Esophagus squamous epithelium (tissue), 5 donors: ENCODE results near the gene ACP5. TPM values are rescaled to one million over a fixed set of nuclear protein-coding genes. Genes with fewer than 3 reads are reported as not detected.
A peak's percentile ranks its signal among the peaks of the same experiment; 100 is the strongest.

Source experiments
- DNase-seq: peaks from one replicate; lab custom pipeline; 2025; lab: John Stamatoyannopoulos, UW
- H3K27ac ChIP-seq, 4 donors: fragments of 200-600 bp; sonication (generic); one replicate each; pipeline ENCODE4 v1.5.1; 2016 to 2019; ENCODE audit warnings: mild to moderate bottlenecking in 1 of 4
- H3K27me3 ChIP-seq, 4 donors: fragments of 200-600 bp; sonication (generic); 1 replicate in 3 of 4; 2 replicates in 1 of 4; pipeline versions ENCODE4 v1.5.1 to v1.6.0; 2017 to 2021; ENCODE audit warnings: antibody characterized with exemption in 1 of 4
- H3K36me3 ChIP-seq, 3 donors: fragments of 200-600 bp; sonication (generic); one replicate each; pipeline ENCODE4 v1.5.1; 2016 to 2019
- H3K4me1 ChIP-seq, 3 donors: fragments of 200-600 bp; sonication (generic); one replicate each; pipeline ENCODE4 v1.5.1; 2017 to 2019
- H3K4me3 ChIP-seq, 4 donors: fragments of 200-600 bp; sonication (generic); 1 replicate in 3 of 4; 2 replicates in 1 of 4; pipeline ENCODE4 v1.5.1; 2016 to 2019; ENCODE audit warnings: mild to moderate bottlenecking in 2 of 4, moderate library complexity in 1 of 4
- H3K9me3 ChIP-seq, 3 donors: fragments of 200-600 bp; sonication (generic); one replicate each; pipeline ENCODE4 v1.5.1; 2016 to 2019
- POLR2A ChIP-seq, 4 donors: fragments of 450-650 bp; IDR thresholded peaks; one replicate each; pipeline ENCODE4 v1.6.1; 2017; ENCODE audit warnings: antibody characterized with exemption in 4 of 4, mild to moderate bottlenecking in 4 of 4, moderate library complexity in 3 of 4
- WGBS, 2 donors: methylation state at CpG; one replicate each; pipeline ENCODE4 v1.1.5; 2018; 5-methylcytosine and 5-hydroxymethylcytosine counted together
- intact Hi-C: fragments of 100-400 bp; cut with DNase I; formaldehyde crosslinking; loops from one replicate; pipeline ENCODE4 v1.15.0; 2022
- total RNA-seq, 4 donors: library from RNA; depleted of rRNA; stranded (reverse); fragments of >200 nt; gene quantifications; one replicate each; pipeline ENCODE4 v1.1.0, GENCODE V29; 2016
- TF ChIP-seq, protein P1 (sequence below), 6 experiments: fragments of 450-650 bp in 4 of 6; fragments of 200-600 bp in 2 of 6; sonication (generic) in 2 of 6; IDR thresholded peaks; one replicate each; pipeline ENCODE4 v1.5.1; 2016 to 2019; ENCODE audit warnings: antibody characterized with exemption in 6 of 6, mild to moderate bottlenecking in 4 of 6, moderate library complexity in 4 of 6
- donor health status: DM: yes; HTN: yes; CAD: no.

ACP5 gene
- total RNA-seq, 4 donors from 2014 or later, result 12.2 to 61.9 (median 33.0) TPM

DNA sequence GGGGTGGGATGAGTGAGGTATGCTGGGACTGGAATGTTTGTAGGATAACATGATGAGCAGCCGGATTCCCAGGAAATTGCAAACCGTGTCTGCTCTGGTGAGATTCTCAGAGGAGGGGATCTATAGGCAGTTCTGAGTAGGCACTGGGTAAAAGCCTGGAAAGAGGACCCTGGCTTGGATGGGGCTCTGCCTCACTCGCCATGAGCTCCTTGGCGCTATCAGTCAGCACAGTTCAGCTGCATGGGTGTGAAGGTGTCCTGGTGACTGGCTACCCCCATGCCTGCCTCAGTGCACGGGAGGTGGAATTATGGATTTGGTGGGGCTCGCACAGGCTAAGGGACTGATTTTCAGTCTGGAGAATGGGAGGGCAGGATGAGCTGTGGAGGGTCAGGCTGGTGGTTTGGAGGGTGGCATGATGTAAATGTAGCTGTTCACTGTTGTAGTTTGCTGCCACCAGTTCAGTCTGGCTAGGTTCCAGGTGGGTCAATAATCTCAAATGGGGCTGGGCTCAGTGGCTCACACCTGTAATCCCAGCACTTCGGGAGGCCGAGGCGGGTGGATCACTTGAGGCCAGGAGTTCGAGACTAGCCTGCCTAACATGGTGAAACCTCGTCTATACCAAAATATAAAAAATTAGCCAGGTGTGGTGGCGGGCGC is 10.7 kb upstream of the ACP5 start:
- 53 to 73% methylated on average over 7 to 10 of the region's 13 CpGs for WGBS, 2 donors
- TF ChIP-seq, protein P1, sequence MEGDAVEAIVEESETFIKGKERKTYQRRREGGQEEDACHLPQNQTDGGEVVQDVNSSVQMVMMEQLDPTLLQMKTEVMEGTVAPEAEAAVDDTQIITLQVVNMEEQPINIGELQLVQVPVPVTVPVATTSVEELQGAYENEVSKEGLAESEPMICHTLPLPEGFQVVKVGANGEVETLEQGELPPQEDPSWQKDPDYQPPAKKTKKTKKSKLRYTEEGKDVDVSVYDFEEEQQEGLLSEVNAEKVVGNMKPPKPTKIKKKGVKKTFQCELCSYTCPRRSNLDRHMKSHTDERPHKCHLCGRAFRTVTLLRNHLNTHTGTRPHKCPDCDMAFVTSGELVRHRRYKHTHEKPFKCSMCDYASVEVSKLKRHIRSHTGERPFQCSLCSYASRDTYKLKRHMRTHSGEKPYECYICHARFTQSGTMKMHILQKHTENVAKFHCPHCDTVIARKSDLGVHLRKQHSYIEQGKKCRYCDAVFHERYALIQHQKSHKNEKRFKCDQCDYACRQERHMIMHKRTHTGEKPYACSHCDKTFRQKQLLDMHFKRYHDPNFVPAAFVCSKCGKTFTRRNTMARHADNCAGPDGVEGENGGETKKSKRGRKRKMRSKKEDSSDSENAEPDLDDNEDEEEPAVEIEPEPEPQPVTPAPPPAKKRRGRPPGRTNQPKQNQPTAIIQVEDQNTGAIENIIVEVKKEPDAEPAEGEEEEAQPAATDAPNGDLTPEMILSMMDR (IDR thresholded peaks at IDR 0.05), result peak in 1 of 6 experiments; percentile 25
- no peak for TF ChIP-seq POLR2A (IDR thresholded peaks at IDR 0.05)
- no peaks in the 10 kb centered on the region for H3K9me3 ChIP-seq
- H3K4me1 ChIP-seq, result peaks cover 0 to 6% (median 3%) of the 10 kb centered on the region in 3 donors
- no peak overlapping the region for H3K27ac ChIP-seq
- no peaks in the 10 kb centered on the region for H3K27me3 ChIP-seq
- DNase-seq, result no peak
- intact Hi-C loops, result no loop called here
- H3K4me3 ChIP-seq, result no peak overlapping the region
- H3K36me3 ChIP-seq, result no peaks in the 10 kb centered on the region

DNA sequence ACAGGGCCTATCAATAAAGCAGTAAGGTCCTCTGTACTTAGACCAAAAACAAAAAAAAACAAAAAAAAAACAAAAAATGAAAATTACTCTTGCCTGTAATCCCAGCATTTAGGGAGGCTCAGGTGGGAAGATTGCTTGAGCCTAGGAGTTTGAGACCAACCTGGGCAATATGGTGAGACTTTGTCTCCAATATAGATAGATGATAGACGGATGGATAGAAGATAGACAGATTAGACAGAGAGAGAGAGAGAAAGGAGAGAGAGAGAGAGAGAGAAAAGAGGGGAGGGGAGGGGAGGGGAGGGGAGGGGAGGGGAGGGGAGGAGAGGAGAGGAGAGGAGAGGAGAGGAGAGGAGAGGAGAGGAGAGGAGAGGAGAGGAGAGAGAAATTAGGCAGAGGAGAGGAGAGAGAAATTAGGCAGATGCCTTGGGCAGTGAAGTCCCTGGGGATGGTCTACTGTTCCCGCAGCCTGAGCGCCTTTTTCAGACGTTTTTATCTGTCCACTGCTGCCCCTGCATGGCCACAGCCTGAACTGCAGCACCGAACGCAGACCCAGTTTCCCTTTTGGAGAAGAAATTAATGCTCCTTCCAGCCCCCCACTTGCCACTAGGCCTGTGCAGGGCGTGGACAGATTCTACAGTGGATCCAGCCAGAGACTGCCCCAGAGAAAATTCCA is 10.0 kb upstream of the ACP5 start:
- no peak overlapping the region for H3K27ac ChIP-seq
- 0 to 3% methylated on average over 6 of the region's 7 CpGs for WGBS, 2 donors
- intact Hi-C loops, result no loop called here

GRCh38 chr19:11586331-11586730 is 8.9 kb upstream of the ACP5 start:
- Histone ChIP-seq H3K9me3 (no peaks in the 10 kb centered on the region), H3K4me3 (no peak overlapping the region), H3K4me1 (peaks cover 0 to 14% (median 8%) of the 10 kb centered on the region in 3 donors), H3K27ac (no peak overlapping the region), H3K36me3 (no peaks in the 10 kb centered on the region), H3K27me3 (no peaks in the 10 kb centered on the region)
- intact Hi-C loops, result no loop called here
- TF ChIP-seq POLR2A (IDR thresholded peaks at IDR 0.05), result no peak
- TF ChIP-seq, protein P1 (IDR thresholded peaks at IDR 0.05), result no peak
- DNase-seq, result no peak
- WGBS, 2 donors, result 48 to 58% methylated on average over 4 to 6 of the region's 6 CpGs

More for the DNA sequence above, 10.0 kb upstream of the ACP5 start:
- no peak overlapping the region for H3K4me3 ChIP-seq
- no peaks in the 10 kb centered on the region for H3K36me3 ChIP-seq
- H3K9me3 ChIP-seq, result no peaks in the 10 kb centered on the region
- no peaks in the 10 kb centered on the region for H3K27me3 ChIP-seq
- DNase-seq, result no peak
- H3K4me1 ChIP-seq, result peaks cover 0 to 6% (median 3%) of the 10 kb centered on the region in 3 donors
- TF ChIP-seq POLR2A (IDR thresholded peaks at IDR 0.05), result no peak
- TF ChIP-seq, protein P1 (IDR thresholded peaks at IDR 0.05), result peak; percentile 78 to 92 (median 88)

DNA sequence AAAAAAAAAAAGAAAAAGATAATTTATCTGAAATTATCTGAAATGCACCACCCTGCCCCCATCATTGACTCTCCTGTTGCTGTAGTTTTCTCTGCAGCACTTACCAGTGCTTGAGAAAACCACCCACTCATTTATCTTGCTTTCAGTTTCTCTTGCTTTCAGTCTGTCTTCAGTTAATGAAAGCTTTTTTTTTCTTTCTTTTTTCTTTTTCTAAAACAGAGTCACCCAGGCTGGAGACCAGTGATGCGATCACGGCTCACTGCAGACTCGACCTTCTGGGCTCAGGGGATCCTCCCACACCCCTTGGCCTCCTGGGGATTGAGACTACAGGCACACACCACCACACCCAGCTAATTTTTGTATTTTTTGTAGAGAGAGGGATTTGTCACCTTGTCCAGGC is 4.3 kb upstream of the ACP5 start:
- intact Hi-C loops, result no loop called here
- Histone ChIP-seq H3K4me3 (no peak overlapping the region), H3K4me1 (peaks cover 12 to 49% (median 27%) of the 10 kb centered on the region in 3 donors), H3K36me3 (peaks cover 0 to 2% (median 0%) of the 10 kb centered on the region in 3 donors), H3K27me3 (no peaks in the 10 kb centered on the region), H3K9me3 (no peaks in the 10 kb centered on the region), H3K27ac (peak overlapping the region in 2 of 4 donors; percentile 9 to 42)
- DNase-seq, result no peak
- WGBS, 2 donors, result 6 to 10% methylated on average over 3 of the region's 3 CpGs
- TF ChIP-seq POLR2A (IDR thresholded peaks at IDR 0.05), result no peak
- TF ChIP-seq, protein P1 (IDR thresholded peaks at IDR 0.05), result no peak

DNA sequence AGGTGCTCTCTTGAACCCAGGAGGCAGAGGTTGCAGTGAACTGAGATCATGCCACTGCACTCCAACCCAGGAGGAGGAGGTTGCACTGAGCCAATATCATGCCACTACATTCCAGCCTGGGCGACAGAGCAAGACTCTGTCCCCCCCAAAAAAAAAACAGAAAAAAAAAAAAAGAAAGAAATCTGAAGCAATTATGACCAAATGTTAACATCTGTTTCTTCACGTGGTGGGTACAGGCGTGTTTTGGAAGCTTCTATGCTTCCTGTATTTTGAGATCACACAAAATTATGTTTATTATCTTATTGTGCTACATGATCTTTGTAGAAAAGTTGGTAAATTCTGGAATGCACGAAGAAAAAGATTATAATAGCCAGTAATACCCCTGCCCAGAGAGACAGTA is 2.7 kb upstream of the ACP5 start:
- Histone ChIP-seq H3K27ac (peak overlapping the region in 1 of 4 donors; percentile 6), H3K36me3 (peaks cover 0 to 14% (median 1%) of the 10 kb centered on the region in 3 donors), H3K4me3 (no peak overlapping the region), H3K9me3 (no peaks in the 10 kb centered on the region), H3K27me3 (no peaks in the 10 kb centered on the region), H3K4me1 (peaks cover 12 to 50% (median 27%) of the 10 kb centered on the region in 3 donors)
- 60 to 65% methylated on average over 4 of the region's 4 CpGs for WGBS, 2 donors
- DNase-seq, result no peak
- TF ChIP-seq, protein P1 (IDR thresholded peaks at IDR 0.05), result no peak
- no peak for TF ChIP-seq POLR2A (IDR thresholded peaks at IDR 0.05)
- intact Hi-C loops, result no loop called here
